HG03045 (cell line): Measurements from ENCODE around the gene ZKSCAN1.

ENCODE experiments used
- ATAC-seq: cut with Tn5 transposase; IDR thresholded peaks from one replicate; pipeline ENCODE4 v1.9.1; 2021; ENCODE audit warnings: mild to moderate bottlenecking, moderate library complexity; ENCODE audit not compliant: unreplicated experiment

ZKSCAN1 gene

GRCh38 chr7:100075418-100075817 is 60.0 kb downstream of the ZKSCAN1 start:
- no peak for ATAC-seq

GRCh38 chr7:100077205-100077604 is 61.8 kb downstream of the ZKSCAN1 start:
- no peak for ATAC-seq

GRCh38 chr7:100079024-100079560 is 63.7 kb downstream of the ZKSCAN1 start:
- ATAC-seq, result no peak

- ATAC-seq, result no peak
Observed at GRCh38 chr7:100080907-100081534, 65.6 kb downstream of the ZKSCAN1 start.

GRCh38 chr7:100081535-100082102 is 66.2 kb downstream of the ZKSCAN1 start, which contains the start of gene ZNF3:
Gene ZNF3, minus strand, starts transcription at chr7:100081723. Its CDS starts 4,366 bp downstream, at chr7:100077357.
- peak; percentile 90 for ATAC-seq

- no peak for ATAC-seq
Observed at GRCh38 chr7:100082978-100083377, 67.6 kb downstream of the ZKSCAN1 start.

GRCh38 chr7:100085515-100085914 is 70.1 kb downstream of the ZKSCAN1 start:
- ATAC-seq, result no peak

GRCh38 chr7:100087055-100087750 is 71.8 kb downstream of the ZKSCAN1 start:
- ATAC-seq, result no peak

- ATAC-seq, result no peak
Observed at GRCh38 chr7:100088095-100088620, 72.8 kb downstream of the ZKSCAN1 start.

GRCh38 chr7:100088621-100089457 is 73.4 kb downstream of the ZKSCAN1 start, which contains the start of gene COPS6:
Gene COPS6, plus strand, starts transcription at chr7:100088969. Its CDS starts 22 bp downstream, at chr7:100088991.
- peak; percentile 63 for ATAC-seq

GRCh38 chr7:100089458-100090196 is 74.2 kb downstream of the ZKSCAN1 start:
- ATAC-seq, result no peak

- no peak for ATAC-seq
Observed at GRCh38 chr7:100090527-100091410, 75.4 kb downstream of the ZKSCAN1 start.
